Uterus (tissue), 2 donors: ENCODE results near the gene SHROOM4.

Source experiments
- POLR2A ChIP-seq, 2 donors: fragments of 450-650 bp; IDR thresholded peaks; one replicate each; pipeline ENCODE4 v1.6.1; 2016; ENCODE audit warnings: antibody characterized with exemption in 2 of 2, mild to moderate bottlenecking in 1 of 2, moderate library complexity in 1 of 2
- TF ChIP-seq, protein P1 (sequence below), 4 experiments: fragments of 200-600 bp in 2 of 4; fragments of 450-650 bp in 2 of 4; sonication (generic) in 2 of 4; IDR thresholded peaks; one replicate each; pipeline ENCODE4 v1.5.1; 2016 to 2019; ENCODE audit warnings: antibody characterized with exemption in 4 of 4, mild to moderate bottlenecking in 2 of 4, moderate library complexity in 1 of 4

DNA sequence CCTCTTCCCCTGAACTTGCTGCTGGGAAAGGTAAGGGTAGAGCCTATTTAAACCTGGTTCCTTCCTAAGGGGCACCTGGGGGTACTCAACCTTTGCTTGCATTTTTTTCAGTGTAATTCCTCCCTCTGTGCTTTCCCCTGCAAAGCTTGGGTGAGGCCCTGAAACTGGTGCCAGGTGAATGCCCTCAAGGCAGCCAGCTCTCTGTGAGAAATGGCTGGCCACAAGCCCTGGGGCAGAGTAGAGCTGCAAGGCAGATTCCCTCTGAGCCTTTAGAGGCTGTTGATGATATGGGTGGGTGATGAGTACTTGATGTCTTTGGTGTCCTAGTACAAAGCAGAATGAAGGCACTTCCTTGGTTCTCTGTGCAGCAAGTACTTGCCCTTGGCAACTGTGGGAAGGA lies 217.9 kb downstream of the SHROOM4 start:
- TF ChIP-seq, protein P1, sequence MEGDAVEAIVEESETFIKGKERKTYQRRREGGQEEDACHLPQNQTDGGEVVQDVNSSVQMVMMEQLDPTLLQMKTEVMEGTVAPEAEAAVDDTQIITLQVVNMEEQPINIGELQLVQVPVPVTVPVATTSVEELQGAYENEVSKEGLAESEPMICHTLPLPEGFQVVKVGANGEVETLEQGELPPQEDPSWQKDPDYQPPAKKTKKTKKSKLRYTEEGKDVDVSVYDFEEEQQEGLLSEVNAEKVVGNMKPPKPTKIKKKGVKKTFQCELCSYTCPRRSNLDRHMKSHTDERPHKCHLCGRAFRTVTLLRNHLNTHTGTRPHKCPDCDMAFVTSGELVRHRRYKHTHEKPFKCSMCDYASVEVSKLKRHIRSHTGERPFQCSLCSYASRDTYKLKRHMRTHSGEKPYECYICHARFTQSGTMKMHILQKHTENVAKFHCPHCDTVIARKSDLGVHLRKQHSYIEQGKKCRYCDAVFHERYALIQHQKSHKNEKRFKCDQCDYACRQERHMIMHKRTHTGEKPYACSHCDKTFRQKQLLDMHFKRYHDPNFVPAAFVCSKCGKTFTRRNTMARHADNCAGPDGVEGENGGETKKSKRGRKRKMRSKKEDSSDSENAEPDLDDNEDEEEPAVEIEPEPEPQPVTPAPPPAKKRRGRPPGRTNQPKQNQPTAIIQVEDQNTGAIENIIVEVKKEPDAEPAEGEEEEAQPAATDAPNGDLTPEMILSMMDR (IDR thresholded peaks at IDR 0.05): no peak
- no peak for TF ChIP-seq POLR2A (IDR thresholded peaks at IDR 0.05)
